Left forelimb (tissue), 1 donor: Measurements from ENCODE around the gene GIT1.

Experiments
- DNase-seq: peaks from one replicate; pipeline ENCODE4 v3.0.0-alpha.2; 2018; ENCODE audit warnings: low spot score

Gene GIT1

GRCh38 chr17:29593591-29594518 lies 4.4 kb upstream of the GIT1 start:
- DNase-seq: no peak

- no peak for DNase-seq
Measured at GRCh38 chr17:29592850-29593551, 3.6 kb upstream of the GIT1 start, which contains the start of gene ANKRD13B. TSS of gene ANKRD13B (plus strand) at chr17:29593132. CDS start at chr17:29593622, 490 bp downstream.

- peak; percentile 96 for DNase-seq
Measured at GRCh38 chr17:29591737-29592608, 2.5 kb upstream of the GIT1 start.

- peak; percentile 79 for DNase-seq
Measured at GRCh38 chr17:29591146-29591736, 1.8 kb upstream of the GIT1 start.

GRCh38 chr17:29590411-29591145 lies 1.1 kb upstream of the GIT1 start:
- no peak for DNase-seq

GRCh38 chr17:29588562-29589411 lies 661 bp downstream of the GIT1 start:
- no peak for DNase-seq

GRCh38 chr17:29588017-29588561 lies 1.4 kb downstream of the GIT1 start:
- DNase-seq: no peak

- DNase-seq: no peak
Measured at GRCh38 chr17:29587591-29587990, 1.9 kb downstream of the GIT1 start.

- DNase-seq: no peak
Measured at GRCh38 chr17:29586676-29587469, 2.6 kb downstream of the GIT1 start.

- DNase-seq: no peak
Measured at GRCh38 chr17:29585080-29585751, 4.2 kb downstream of the GIT1 start.

GRCh38 chr17:29584452-29585079 lies 4.9 kb downstream of the GIT1 start:
- no peak for DNase-seq

- DNase-seq: no peak
Measured at GRCh38 chr17:29583324-29584248, 5.9 kb downstream of the GIT1 start.

GRCh38 chr17:29582772-29583171 lies 6.7 kb downstream of the GIT1 start:
- DNase-seq: no peak

- no peak for DNase-seq
Measured at GRCh38 chr17:29582254-29582765, 7.1 kb downstream of the GIT1 start.

- no peak for DNase-seq
Measured at GRCh38 chr17:29581583-29582253, 7.7 kb downstream of the GIT1 start.
